ENCODE data around the gene ADAMTSL2.

Gene ADAMTSL2

GRCh38 chr9:133518200-133518599, 16.3 kb upstream of the ADAMTSL2 start:
- no peak overlapping the region for H3K4me3 ChIP-seq (ENCODE audit: low read length)
- H3K27me3 ChIP-seq (ENCODE audit: control insufficient read depth, low read length), result peaks cover 3% of the 10 kb centered on the region
- H3K9me3 ChIP-seq (ENCODE audit: control insufficient read depth, insufficient read depth, low read length), result no peaks in the 10 kb centered on the region
- H3K9me2 ChIP-seq (replicated peaks; ENCODE audit: control insufficient read depth, low read length), result no peaks in the 10 kb centered on the region
- H4K20me1 ChIP-seq (ENCODE audit: control insufficient read depth, insufficient read depth, low read depth, low read length), result no peaks in the 10 kb centered on the region
- no peak overlapping the region for H3K4me2 ChIP-seq (ENCODE audit: low read length)
- TF ChIP-seq CTCF (IDR thresholded peaks at IDR 0.05; ENCODE audit: low read depth, low read length, poor library complexity, severe bottlenecking) (no peak), EZH2phosphoT487 (IDR thresholded peaks at IDR 0.05; ENCODE audit: borderline replicate concordance, low read length) (no peak)
- no peaks in the 10 kb centered on the region for H3K79me2 ChIP-seq (ENCODE audit: control insufficient read depth, low read length)
- H3K36me3 ChIP-seq (ENCODE audit: control insufficient read depth, low read length), result no peaks in the 10 kb centered on the region
- no peak overlapping the region for H3K27ac ChIP-seq (ENCODE audit: low read depth, low read length)
- H3K4me1 ChIP-seq (ENCODE audit: control insufficient read depth, low read length), result no peaks in the 10 kb centered on the region
- H3F3A ChIP-seq (ENCODE audit: control insufficient read depth, insufficient read depth), result no peaks in the 10 kb centered on the region

- no peaks in the 10 kb centered on the region for H3K9me3 ChIP-seq (ENCODE audit: control insufficient read depth, insufficient read depth, low read length)
- peaks cover 3% of the 10 kb centered on the region for H3K27me3 ChIP-seq (ENCODE audit: control insufficient read depth, low read length)
- H4K20me1 ChIP-seq (ENCODE audit: control insufficient read depth, insufficient read depth, low read depth, low read length), result no peaks in the 10 kb centered on the region
- H3K27ac ChIP-seq (ENCODE audit: low read depth, low read length), result no peak overlapping the region
- no peaks in the 10 kb centered on the region for H3K4me1 ChIP-seq (ENCODE audit: control insufficient read depth, low read length)
- no peaks in the 10 kb centered on the region for H3F3A ChIP-seq (ENCODE audit: control insufficient read depth, insufficient read depth)
- H3K79me2 ChIP-seq (ENCODE audit: control insufficient read depth, low read length), result no peaks in the 10 kb centered on the region
- no peak for TF ChIP-seq CTCF (IDR thresholded peaks at IDR 0.05; ENCODE audit: low read depth, low read length, poor library complexity, severe bottlenecking)
- no peak for TF ChIP-seq EZH2phosphoT487 (IDR thresholded peaks at IDR 0.05; ENCODE audit: borderline replicate concordance, low read length)
- H3K9me2 ChIP-seq (replicated peaks; ENCODE audit: control insufficient read depth, low read length), result no peaks in the 10 kb centered on the region
- H3K4me3 ChIP-seq (ENCODE audit: low read length), result no peak overlapping the region
- no peak overlapping the region for H3K4me2 ChIP-seq (ENCODE audit: low read length)
- H3K36me3 ChIP-seq (ENCODE audit: control insufficient read depth, low read length), result no peaks in the 10 kb centered on the region
Observed at GRCh38 chr9:133518706-133519449, 15.6 kb upstream of the ADAMTSL2 start.

- H3F3A ChIP-seq (ENCODE audit: control insufficient read depth, insufficient read depth), result no peaks in the 10 kb centered on the region
- no peaks in the 10 kb centered on the region for H4K20me1 ChIP-seq (ENCODE audit: control insufficient read depth, insufficient read depth, low read depth, low read length)
- H3K9me2 ChIP-seq (replicated peaks; ENCODE audit: control insufficient read depth, low read length), result no peaks in the 10 kb centered on the region
- H3K79me2 ChIP-seq (ENCODE audit: control insufficient read depth, low read length), result no peaks in the 10 kb centered on the region
- TF ChIP-seq EZH2phosphoT487 (IDR thresholded peaks at IDR 0.05; ENCODE audit: borderline replicate concordance, low read length) (no peak), CTCF (IDR thresholded peaks at IDR 0.05; ENCODE audit: low read depth, low read length, poor library complexity, severe bottlenecking) (no peak)
- H3K4me1 ChIP-seq (ENCODE audit: control insufficient read depth, low read length), result no peaks in the 10 kb centered on the region
- peaks cover 3% of the 10 kb centered on the region for H3K27me3 ChIP-seq (ENCODE audit: control insufficient read depth, low read length)
- H3K4me2 ChIP-seq (ENCODE audit: low read length), result no peak overlapping the region
- no peaks in the 10 kb centered on the region for H3K36me3 ChIP-seq (ENCODE audit: control insufficient read depth, low read length)
- H3K4me3 ChIP-seq (ENCODE audit: low read length), result no peak overlapping the region
- H3K27ac ChIP-seq (ENCODE audit: low read depth, low read length), result no peak overlapping the region
- no peaks in the 10 kb centered on the region for H3K9me3 ChIP-seq (ENCODE audit: control insufficient read depth, insufficient read depth, low read length)
Observed at GRCh38 chr9:133519693-133520092, 14.8 kb upstream of the ADAMTSL2 start.

All from DOHH2 (cell line).